Measurements from ENCODE around the gene SLC39A8.

SLC39A8 gene

DNA sequence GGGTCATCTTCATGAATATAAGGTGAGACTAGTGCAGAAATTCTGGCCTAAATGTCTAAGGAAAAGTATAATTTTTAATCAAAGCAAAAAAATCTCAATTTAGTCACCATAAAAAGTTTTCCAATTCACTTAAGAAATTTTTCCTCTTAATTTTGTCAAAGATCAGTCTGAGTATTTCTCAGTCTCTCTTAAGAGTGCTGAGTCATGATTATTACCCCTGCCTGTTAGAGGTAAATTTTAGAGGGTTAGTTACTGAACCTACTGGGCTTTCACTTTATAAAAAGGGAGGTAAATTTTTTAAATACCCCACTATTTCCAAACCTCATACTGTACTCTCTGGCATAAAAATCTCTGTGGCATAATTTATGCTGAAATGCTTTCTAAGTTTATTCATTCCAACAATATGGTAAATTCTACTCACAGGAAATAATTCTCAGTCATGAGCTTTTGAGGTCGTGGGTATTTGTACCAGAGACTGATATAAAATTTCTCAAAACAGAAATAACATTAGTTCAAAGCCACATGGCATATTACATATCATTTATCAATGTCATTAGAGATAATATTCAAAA, 122.4 kb downstream of the SLC39A8 start:
- DNase-seq: no peak

DNA sequence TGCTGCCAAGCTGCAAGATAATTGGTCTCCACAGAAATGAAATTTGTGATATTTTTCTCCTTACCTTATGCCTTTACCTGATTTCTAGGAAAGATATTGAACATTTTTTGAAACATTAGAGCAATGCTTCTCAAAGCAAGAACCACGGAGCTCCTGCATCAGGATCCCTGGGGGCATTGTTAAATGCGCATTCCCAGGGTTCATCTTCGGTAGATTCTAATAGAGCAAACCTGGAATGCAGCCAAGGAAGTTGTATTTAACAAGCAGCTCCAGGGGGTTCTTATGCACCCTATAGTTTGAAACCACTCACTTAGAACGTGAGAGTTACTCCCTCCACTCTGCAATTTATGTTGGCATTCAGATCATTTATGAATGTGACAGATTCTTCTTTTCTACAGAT, 126.2 kb downstream of the SLC39A8 start:
- no peak for DNase-seq

DNA sequence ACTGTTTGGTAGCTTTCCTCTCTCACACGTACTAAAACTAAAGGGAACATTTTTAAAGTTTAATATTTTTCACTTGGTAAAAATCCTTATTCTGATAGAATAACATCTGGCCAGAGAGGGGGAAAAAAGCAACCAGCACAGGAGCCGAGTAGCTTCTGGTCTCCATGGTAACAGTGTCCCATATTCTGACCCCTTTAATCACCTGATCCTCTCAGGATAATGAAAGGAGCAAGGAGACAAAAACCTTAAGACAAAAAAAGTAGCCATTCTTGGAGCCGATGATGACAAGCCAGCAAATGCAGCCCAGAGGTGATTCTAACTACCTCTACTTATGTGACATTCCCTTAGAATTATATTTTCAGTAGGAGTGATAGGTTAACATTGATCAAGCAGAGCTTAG, 126.6 kb downstream of the SLC39A8 start:
- no peak for DNase-seq

DNA sequence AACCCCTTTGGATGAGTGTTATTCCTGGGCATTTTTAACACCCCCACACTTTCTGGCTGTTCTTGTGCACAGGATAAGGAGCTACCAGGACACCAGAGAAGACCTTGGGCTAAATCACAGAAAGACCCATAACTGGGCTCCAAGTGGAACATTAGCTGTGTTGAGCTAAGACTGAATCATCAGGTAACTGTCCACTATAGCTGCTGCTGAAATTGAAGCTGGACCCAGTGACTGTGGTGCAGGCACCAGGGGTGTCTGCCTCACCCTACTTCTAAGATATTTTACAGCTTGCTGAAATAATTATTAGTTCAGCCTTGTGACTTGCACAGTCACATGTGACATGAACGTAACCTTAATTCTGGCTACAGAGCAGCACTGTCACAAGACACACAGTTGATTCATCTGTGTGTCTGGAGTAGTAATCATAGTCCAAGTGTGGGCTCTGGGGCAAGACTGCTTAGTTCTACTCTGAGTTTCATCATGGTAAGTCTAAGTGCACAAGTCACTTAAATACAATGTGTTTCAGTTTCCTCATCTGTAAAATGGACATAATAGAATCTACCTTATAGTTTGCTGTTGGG, 127.4 kb downstream of the SLC39A8 start:
- no peak for DNase-seq

DNA sequence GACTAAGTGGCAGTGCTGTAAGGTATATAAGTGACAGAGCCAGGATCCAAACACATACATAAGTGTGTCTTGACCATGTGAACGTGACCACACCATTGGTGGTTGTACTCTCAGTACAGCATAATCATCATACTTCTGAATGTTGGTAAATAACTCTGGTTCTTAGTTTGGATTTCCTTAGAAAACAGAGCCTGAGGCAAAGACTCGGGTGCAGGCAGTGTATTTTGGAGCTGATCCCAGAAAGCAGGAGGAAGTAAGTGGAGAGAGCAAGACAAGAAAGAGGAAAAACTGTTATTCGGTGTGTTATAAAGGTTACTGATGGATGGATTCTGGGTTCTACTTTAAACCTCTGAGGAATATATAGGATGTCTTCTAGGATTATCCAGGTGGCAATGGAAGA, 127.9 kb downstream of the SLC39A8 start:
- no peak for DNase-seq

- DNase-seq: no peak
Observed at GRCh38 chr4:102216666-102217065, 128.6 kb downstream of the SLC39A8 start.

DNA sequence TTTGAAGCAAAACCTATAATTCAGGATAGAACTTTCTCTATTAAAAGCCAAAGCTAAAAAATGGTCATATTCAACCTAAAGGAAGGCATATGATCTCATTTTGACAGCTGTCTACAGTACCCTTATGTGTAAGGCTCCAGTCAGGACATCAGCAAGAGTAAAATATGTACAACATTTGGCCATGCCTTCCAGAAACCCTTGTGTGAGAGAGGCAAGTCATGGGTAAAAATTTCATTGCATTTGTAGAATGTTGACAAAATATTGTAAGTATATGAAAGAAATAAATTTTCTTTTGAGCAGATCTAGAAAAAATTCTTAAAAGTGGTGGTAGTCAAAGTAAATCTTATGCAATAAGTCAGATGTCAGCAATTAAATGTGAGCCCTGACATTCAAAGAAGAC, 132.3 kb downstream of the SLC39A8 start:
- DNase-seq: no peak
